Testis (tissue), 2 donors: ENCODE measurements around the gene RPL18.

Experiments
- POLR2A ChIP-seq: fragments of 450-650 bp; IDR thresholded peaks from one replicate; pipeline ENCODE4 v1.6.1; 2017; ENCODE audit warnings: antibody characterized with exemption, mild to moderate bottlenecking, moderate library complexity
- TF ChIP-seq, protein P1 (sequence below), 3 experiments: fragments of 450-650 bp in 2 of 3; fragments of 200-600 bp in 1 of 3; sonication (generic) in 1 of 3; IDR thresholded peaks; one replicate each; pipeline ENCODE4 v1.5.1; 2016 to 2019; ENCODE audit warnings: antibody characterized with exemption in 3 of 3, mild to moderate bottlenecking in 2 of 3, moderate library complexity in 1 of 3

DNA sequence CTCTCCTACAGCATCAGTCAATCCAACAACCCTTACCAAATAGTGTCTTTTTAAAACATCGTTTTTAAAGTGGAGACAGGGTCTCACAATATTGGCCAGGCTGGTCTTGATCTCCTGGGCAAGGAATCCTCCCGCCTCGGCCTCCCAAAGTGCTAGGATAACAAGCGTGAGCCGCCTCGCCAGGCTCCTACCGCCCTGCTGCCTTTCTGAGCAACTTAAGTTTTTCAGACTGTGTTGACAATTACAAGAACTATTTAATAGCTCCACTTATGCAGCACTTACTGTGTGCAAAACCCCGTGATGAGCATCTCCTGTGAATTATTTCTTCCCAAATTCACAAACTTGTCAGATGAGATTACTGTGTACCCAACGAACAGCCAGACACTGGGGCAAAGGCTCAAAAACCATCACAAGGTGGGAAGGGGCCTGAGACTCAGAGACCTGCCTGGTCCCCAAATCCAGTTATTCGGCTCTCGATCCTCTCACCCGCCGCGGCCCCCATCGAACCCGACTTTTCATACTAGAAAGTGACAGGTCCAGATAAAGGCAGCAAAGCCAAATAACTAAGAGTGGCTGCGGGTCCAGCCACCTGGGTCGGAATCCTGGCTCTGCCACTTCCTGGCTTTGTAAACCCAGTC, 581 bp downstream of the RPL18 start:
- TF ChIP-seq, protein P1, sequence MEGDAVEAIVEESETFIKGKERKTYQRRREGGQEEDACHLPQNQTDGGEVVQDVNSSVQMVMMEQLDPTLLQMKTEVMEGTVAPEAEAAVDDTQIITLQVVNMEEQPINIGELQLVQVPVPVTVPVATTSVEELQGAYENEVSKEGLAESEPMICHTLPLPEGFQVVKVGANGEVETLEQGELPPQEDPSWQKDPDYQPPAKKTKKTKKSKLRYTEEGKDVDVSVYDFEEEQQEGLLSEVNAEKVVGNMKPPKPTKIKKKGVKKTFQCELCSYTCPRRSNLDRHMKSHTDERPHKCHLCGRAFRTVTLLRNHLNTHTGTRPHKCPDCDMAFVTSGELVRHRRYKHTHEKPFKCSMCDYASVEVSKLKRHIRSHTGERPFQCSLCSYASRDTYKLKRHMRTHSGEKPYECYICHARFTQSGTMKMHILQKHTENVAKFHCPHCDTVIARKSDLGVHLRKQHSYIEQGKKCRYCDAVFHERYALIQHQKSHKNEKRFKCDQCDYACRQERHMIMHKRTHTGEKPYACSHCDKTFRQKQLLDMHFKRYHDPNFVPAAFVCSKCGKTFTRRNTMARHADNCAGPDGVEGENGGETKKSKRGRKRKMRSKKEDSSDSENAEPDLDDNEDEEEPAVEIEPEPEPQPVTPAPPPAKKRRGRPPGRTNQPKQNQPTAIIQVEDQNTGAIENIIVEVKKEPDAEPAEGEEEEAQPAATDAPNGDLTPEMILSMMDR (IDR thresholded peaks at IDR 0.05) = no peak
- TF ChIP-seq POLR2A = no peak
